Epithelial cell of esophagus (primary cell): ENCODE data around the gene RBBP7.

ENCODE experiments used
- DNase-seq: peaks from one replicate; pipeline ENCODE4 v3.0.0; 2010; ENCODE audit warnings: low read depth
- H3K4me3 ChIP-seq: 2 replicates; pipeline ENCODE4 v1.5.1; 2011; ENCODE audit warnings: mild to moderate bottlenecking, low read length, control low read depth
- CTCF ChIP-seq: IDR thresholded peaks from 2 replicates; pipeline ENCODE4 v1.5.1; 2011; ENCODE audit warnings: low read depth, mild to moderate bottlenecking, low read length, control low read depth, inconsistent platforms; ENCODE audit not compliant: insufficient read depth; ENCODE audit errors: missing control alignments

The RBBP7 gene

GRCh38 chrX:16903274-16904022 is 33.3 kb upstream of the RBBP7 start:
- H3K4me3 ChIP-seq = no peak overlapping the region
- no peak for TF ChIP-seq CTCF
- DNase-seq = no peak

GRCh38 chrX:16897445-16897844 is 27.3 kb upstream of the RBBP7 start:
- no peak for TF ChIP-seq CTCF
- no peak for DNase-seq
- no peak overlapping the region for H3K4me3 ChIP-seq

GRCh38 chrX:16892504-16893362 is 22.6 kb upstream of the RBBP7 start:
- TF ChIP-seq CTCF = peak; percentile 82
- peak; percentile 75 for DNase-seq
- H3K4me3 ChIP-seq = no peak overlapping the region

- no peak for TF ChIP-seq CTCF
- DNase-seq = no peak
- no peak overlapping the region for H3K4me3 ChIP-seq
These were observed 15.5 kb upstream of the RBBP7 start for GRCh38 chrX:16885628-16886027.

GRCh38 chrX:16883487-16883804 is 13.3 kb upstream of the RBBP7 start:
- no peak overlapping the region for H3K4me3 ChIP-seq
- TF ChIP-seq CTCF = no peak
- DNase-seq = no peak

GRCh38 chrX:16882702-16883486 is 12.7 kb upstream of the RBBP7 start:
- H3K4me3 ChIP-seq = peak overlapping the region; percentile 44
- DNase-seq = peak; percentile 57
- peak; percentile 59 for TF ChIP-seq CTCF
